GM12878 (cell line): Measurements from ENCODE around the gene FBLN1. TPM values are rescaled to one million over a fixed set of nuclear protein-coding genes. Genes with fewer than 3 reads are reported as not detected.

Experiments used
- ATAC-seq: fragments of 200-7000 bp; cut with Tn5 transposase; 3 replicates; pipeline ENCODE4 v1.9.1; 2020; ENCODE audit warnings: mild to moderate bottlenecking, moderate library complexity
- BruUV-seq: library from RNA; stranded (reverse); fragments of 400-500 nt; replicated peaks from 2 replicates; lab custom pipeline; 2021; lab: Mats Ljungman, UMichigan
- CTCF ChIA-PET: fragments of 300-600 bp; sonication (Branson Sonifier 250); formaldehyde crosslinking; extraction: SDS; loops from one replicate; lab custom pipeline; 2021; ENCODE audit warnings: inconsistent platforms; lab: Yijun Ruan, JAX
- POLR2A ChIA-PET: fragments of 350-600 bp; formaldehyde crosslinking; extraction: SDS; loops from one replicate; lab custom pipeline; 2021; ENCODE audit warnings: inconsistent platforms; lab: Charles Lee
- RAD21 ChIA-PET: fragments of 300-600 bp; sonication (Branson Sonifier 250); formaldehyde crosslinking; loops from one replicate; lab custom pipeline; 2023; ENCODE audit warnings: antibody characterized with exemption; ENCODE audit not compliant: unreplicated experiment; lab: Charles Lee
- SMC1A ChIA-PET: fragments of 300-600 bp; sonication (Branson Sonifier 250); formaldehyde crosslinking; loops from one replicate; lab custom pipeline; 2023; ENCODE audit not compliant: unreplicated experiment, uncharacterized antibody; lab: Charles Lee
- DNase-seq: peaks from one replicate; pipeline ENCODE4 v3.0.0-alpha.2; 2011; ENCODE audit warnings: low read depth, low spot score
- FAIRE-seq: peaks from 3 replicates; lab custom pipeline; 2011; peaks lifted over from hg19 to GRCh38; lab: Jason Lieb, UNC
- H2AFZ ChIP-seq: 2 replicates; pipeline ENCODE4 v1.6.0; 2011; ENCODE audit warnings: low read depth, low read length, control low read depth; ENCODE audit not compliant: control insufficient read depth
- H3K27ac ChIP-seq: 2 replicates; pipeline ENCODE4 v1.5.1; 2011; ENCODE audit warnings: control low read depth; ENCODE audit not compliant: control insufficient read depth, insufficient read depth
- H3K27me3 ChIP-seq, 2 experiments: replicated peaks in 1 of 2; 2 replicates each; pipeline versions ENCODE4 v1.6.0 to v1.6.1; 2011; ENCODE audit warnings: low read length in 1 of 2; ENCODE audit not compliant: control insufficient read depth in 2 of 2, insufficient read depth in 2 of 2
- H3K36me3 ChIP-seq, 2 experiments: 2 replicates each; pipeline ENCODE4 v1.5.1; 2011; ENCODE audit warnings: low read length in 1 of 2; ENCODE audit not compliant: control insufficient read depth in 2 of 2, insufficient read depth in 2 of 2
- H3K4me1 ChIP-seq: 2 replicates; pipeline ENCODE4 v1.6.1; 2011; ENCODE audit warnings: mild to moderate bottlenecking, low read length, moderate library complexity, mixed read lengths; ENCODE audit not compliant: control insufficient read depth, insufficient read depth
- H3K4me2 ChIP-seq: 2 replicates; pipeline ENCODE4 v1.6.0; 2011; ENCODE audit warnings: control low read depth; ENCODE audit not compliant: control insufficient read depth, insufficient read depth
- H3K4me3 ChIP-seq: fragments of 200-600 bp; sonication (generic); 2 replicates; pipeline ENCODE4 v1.5.1; 2016
- H3K79me2 ChIP-seq: 2 replicates; pipeline ENCODE4 v1.6.0; 2011; ENCODE audit warnings: low read length; ENCODE audit not compliant: control insufficient read depth, insufficient read depth
- H3K9ac ChIP-seq: 2 replicates; pipeline ENCODE4 v1.8.0; 2011; ENCODE audit warnings: low read length, control low read depth, mixed read lengths; ENCODE audit not compliant: control insufficient read depth, insufficient read depth
- H3K9me3 ChIP-seq: replicated peaks from 3 replicates; pipeline ENCODE4 v1.5.1; 2011; ENCODE audit warnings: mild to moderate bottlenecking, low read length; ENCODE audit not compliant: control insufficient read depth, insufficient read depth
- H4K20me1 ChIP-seq: 2 replicates; pipeline ENCODE4 v1.6.0; 2011; ENCODE audit not compliant: control insufficient read depth, insufficient read depth
- BACH1 ChIP-seq: fragments of 450-650 bp; IDR thresholded peaks from 2 replicates; pipeline ENCODE4 v1.6.1; 2017; ENCODE audit warnings: mild to moderate bottlenecking, borderline replicate concordance
- CHD4 ChIP-seq: fragments of 200-600 bp; sonication (generic); IDR thresholded peaks from 2 replicates; pipeline ENCODE4 v1.6.1; 2016; ENCODE audit warnings: mild to moderate bottlenecking
- EED ChIP-seq: sonication (generic); IDR thresholded peaks from 2 replicates; pipeline ENCODE4 v1.6.1; 2016; ENCODE audit warnings: antibody characterized with exemption, low read depth
- KDM1A ChIP-seq: fragments of 200-600 bp; sonication (generic); IDR thresholded peaks from 2 replicates; pipeline ENCODE4 v1.6.1; 2016; ENCODE audit warnings: borderline replicate concordance
- MYB ChIP-seq: fragments of 150-350 bp; IDR thresholded peaks from 2 replicates; pipeline ENCODE4 v1.6.1; 2014; ENCODE audit warnings: mild to moderate bottlenecking, low read depth, low read length, borderline replicate concordance
- NR2C1 ChIP-seq: fragments of 450-650 bp; IDR thresholded peaks from 2 replicates; pipeline ENCODE4 v1.6.1; 2017; ENCODE audit warnings: antibody characterized with exemption, mild to moderate bottlenecking, moderate library complexity
- RCOR1 ChIP-seq: conservative IDR thresholded peaks from 2 replicates; pipeline ENCODE4 v1.6.1; 2012; ENCODE audit warnings: low read depth, low read length, improper control_type of control experiment
- SRF ChIP-seq, 2 experiments: IDR thresholded peaks; 2 replicates each; pipeline ENCODE4 v1.6.1; 2011; ENCODE audit warnings: low read depth in 2 of 2, low read length in 2 of 2, mild to moderate bottlenecking in 1 of 2, moderate library complexity in 1 of 2
- ZNF274 ChIP-seq: IDR thresholded peaks from one replicate; pipeline ENCODE4 v1.8.0; 2011; ENCODE audit not compliant: insufficient read length, insufficient read depth
- WGBS: methylation state at CpG from one replicate; pipeline ENCODE4 v1.1.6; 2016; ENCODE audit warnings: low lambda C conversion rate; ENCODE audit not compliant: insufficient replicate concordance, insufficient coverage; ENCODE audit errors: missing lambda C conversion rate; 5-methylcytosine and 5-hydroxymethylcytosine counted together
- in situ Hi-C: fragments of 300-500 bp; cut with MboI; formaldehyde crosslinking; loops from 9 replicates; pipeline ENCODE4 v1.14.3; 2018; ENCODE audit warnings: mixed read lengths
- intact Hi-C: fragments of 100-400 bp; cut with micrococcal nuclease; formaldehyde crosslinking; loops from one replicate; pipeline ENCODE4 v1.14.2; 2022; ENCODE audit not compliant: unreplicated experiment
- polyA plus RNA-seq, 11 experiments: library from polyadenylated mRNA; depleted of rRNA in 4 of 11; unstranded in 6 of 11; stranded (reverse) in 5 of 11; fragments of >200 nt; fragmentation: Nextera tagmentation in 4 of 11; fragmentation: Illumina TruSeq in 1 of 11; extraction: Ambion mirVana in 4 of 11; extraction: Trizol in 1 of 11; gene quantifications; 1 replicate in 1 of 11; 2 replicates in 10 of 11; pipeline versions ENCODE4 v1.2.1 to v1.2.3, GENCODE V29; 2011 to 2016; ENCODE audit warnings: inconsistent platforms in 2 of 11, missing spikeins in 2 of 11, low read depth in 1 of 11
- total RNA-seq, 4 experiments: library from RNA; depleted of rRNA in 3 of 4; stranded (reverse); fragments of >200 nt in 3 of 4; fragmentation: Illumina TruSeq in 1 of 4; extraction: Trizol in 1 of 4; gene quantifications; 2 replicates each; pipeline versions ENCODE4 v1.2.1 to v1.2.3, GENCODE V29; 2013 to 2021
- TF ChIP-seq, protein P1 (sequence below): IDR thresholded peaks from 2 replicates; pipeline ENCODE4 v1.6.1; 2012; ENCODE audit warnings: low read length, inconsistent platforms

The FBLN1 gene
- total and polyA plus RNA-seq, 10 of the 15 experiments (the other 5 are each of a cell fraction or from before 2014, with no cell fraction given), result 0.20 to 0.51 TPM; not detected in 8

DNA sequence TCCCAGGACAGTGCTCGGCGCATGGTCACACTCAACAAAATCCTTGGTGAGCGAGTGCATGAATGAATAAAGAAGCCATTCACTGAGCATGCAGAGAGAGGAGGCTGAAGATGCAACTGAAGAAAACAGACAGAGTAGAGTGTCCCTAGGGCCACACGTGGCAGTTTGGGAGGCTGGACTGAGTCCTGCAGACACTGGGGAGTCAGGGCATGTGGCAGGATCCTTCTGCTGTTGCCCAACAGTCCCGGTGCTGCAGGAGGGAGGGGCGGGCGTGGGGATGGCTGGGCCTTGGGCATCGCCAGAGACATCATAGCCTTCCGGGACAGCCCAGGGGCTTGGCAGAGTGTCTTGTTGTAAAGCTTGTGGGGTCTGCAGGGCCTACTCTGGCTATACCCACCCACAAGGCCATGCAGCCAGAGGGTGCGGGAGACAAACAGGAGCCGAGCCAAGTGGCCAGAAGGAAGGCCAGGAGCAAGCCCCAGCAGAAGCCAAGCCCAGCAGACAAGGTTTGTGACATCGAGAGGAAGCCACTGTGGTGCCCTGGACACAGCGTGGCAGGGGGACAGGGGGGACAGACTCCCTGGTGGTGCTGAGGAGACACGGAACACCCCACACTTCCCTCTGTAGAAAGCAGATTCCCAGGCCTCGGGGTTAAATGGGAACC is 26.7 kb upstream of the FBLN1 start:
- POLR2A ChIA-PET, result no interaction called here
- ATAC-seq, result no peak
- Histone ChIP-seq H3K9ac (no peak overlapping the region), H3K4me2 (no peak overlapping the region), H4K20me1 (no peaks in the 10 kb centered on the region), H3K27ac (no peak overlapping the region), H3K4me3 (no peak overlapping the region), H3K4me1 (no peaks in the 10 kb centered on the region), H2AFZ (no peak overlapping the region), H3K27me3 (peaks cover 0 to 2% of the 10 kb centered on the region in 2 experiments; a peak in 2 of 4 replicates), H3K79me2 (no peaks in the 10 kb centered on the region), H3K36me3 (no peaks in the 10 kb centered on the region), H3K9me3 (no peaks in the 10 kb centered on the region; the same call in 2 of the 3 replicates)
- no peak for DNase-seq
- RAD21 ChIA-PET, result no interaction called here
- no peak for TF ChIP-seq MYB
- CTCF ChIA-PET, result no interaction called here
- SMC1A ChIA-PET, result no interaction called here
- BruUV-seq, result no TSS peak
- WGBS, result 26% methylated on average over 15 of the region's 15 CpGs
- in situ Hi-C loops (no loop called here), intact Hi-C loops (no loop called here)
- no peak for FAIRE-seq

DNA sequence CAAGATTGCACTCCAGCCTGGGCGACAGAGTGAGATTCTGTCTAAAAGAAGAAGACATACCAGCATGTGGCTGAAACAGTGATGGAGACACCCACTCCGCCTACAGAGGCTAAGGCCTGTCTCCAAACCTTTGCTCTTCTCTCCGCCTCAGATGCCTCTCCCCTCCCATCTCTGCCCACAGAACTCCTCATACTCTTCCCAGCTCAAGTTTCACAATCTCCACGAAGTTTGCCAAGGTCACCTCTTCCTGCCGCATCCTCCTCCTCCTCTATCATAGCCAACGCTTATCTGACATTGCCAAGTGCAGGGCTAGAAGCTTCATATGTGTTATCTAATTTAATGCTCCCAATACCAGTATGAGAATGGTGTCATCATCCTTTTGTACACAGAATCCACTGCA is 25.9 kb upstream of the FBLN1 start:
- no peaks in the 10 kb centered on the region for H3K79me2 ChIP-seq
- in situ Hi-C loops, result no loop called here
- FAIRE-seq, result no peak
- SMC1A ChIA-PET, result no interaction called here
- H3K27me3 ChIP-seq, result peaks cover 0 to 2% of the 10 kb centered on the region in 2 experiments; a peak in 2 of 4 replicates
- TF ChIP-seq NR2C1, result no peak
- no peak for TF ChIP-seq BACH1
- no peak for TF ChIP-seq EED
- no peak for TF ChIP-seq ZNF274
- no peak for TF ChIP-seq KDM1A
- TF ChIP-seq SRF (IDR thresholded peaks at IDR 0.05; ENCODE audit: low read depth in 2 of 2, low read length in 2 of 2), result no peak
- no peak for TF ChIP-seq CHD4
- no peak for TF ChIP-seq RCOR1
- TF ChIP-seq, protein P1, sequence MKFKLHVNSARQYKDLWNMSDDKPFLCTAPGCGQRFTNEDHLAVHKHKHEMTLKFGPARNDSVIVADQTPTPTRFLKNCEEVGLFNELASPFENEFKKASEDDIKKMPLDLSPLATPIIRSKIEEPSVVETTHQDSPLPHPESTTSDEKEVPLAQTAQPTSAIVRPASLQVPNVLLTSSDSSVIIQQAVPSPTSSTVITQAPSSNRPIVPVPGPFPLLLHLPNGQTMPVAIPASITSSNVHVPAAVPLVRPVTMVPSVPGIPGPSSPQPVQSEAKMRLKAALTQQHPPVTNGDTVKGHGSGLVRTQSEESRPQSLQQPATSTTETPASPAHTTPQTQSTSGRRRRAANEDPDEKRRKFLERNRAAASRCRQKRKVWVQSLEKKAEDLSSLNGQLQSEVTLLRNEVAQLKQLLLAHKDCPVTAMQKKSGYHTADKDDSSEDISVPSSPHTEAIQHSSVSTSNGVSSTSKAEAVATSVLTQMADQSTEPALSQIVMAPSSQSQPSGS, result no peak
- TF ChIP-seq, all 136 proteins: peak for 0
- Histone ChIP-seq H3K9ac (no peak overlapping the region), H4K20me1 (no peaks in the 10 kb centered on the region), H3K4me3 (no peak overlapping the region), H3K9me3 (no peaks in the 10 kb centered on the region; the same call in 2 of the 3 replicates), H2AFZ (no peak overlapping the region), H3K4me1 (no peaks in the 10 kb centered on the region), H3K27ac (no peak overlapping the region), H3K4me2 (no peak overlapping the region), H3K36me3 (no peaks in the 10 kb centered on the region)
- no TSS peak for BruUV-seq
- WGBS, result 31% methylated on average over 6 of the region's 6 CpGs
- ChIA-PET POLR2A (no interaction called here), RAD21 (no interaction called here), CTCF (interaction anchor here (0.5 kb wide), 1 partner anchor 649 kb away, joined by 3 read pairs; no protein-coding TSS in a partner anchor)
- DNase-seq, result no peak
- intact Hi-C loops, result no loop called here
- ATAC-seq, result no peak
